Activated CD4-positive, alpha-beta T cell treated with anti-CD3 and anti-CD28 coated beads for 36 hours (primary cell): ENCODE data around the gene NPLOC4. TPM values are rescaled to one million over a fixed set of nuclear protein-coding genes. Genes with fewer than 3 reads are reported as not detected.
"Not testable (repeated sequence)": the region's sequence is repeated elsewhere in the genome, so short reads cannot be mapped to it uniquely, and the experiment has no call there.

Experiments used
- ATAC-seq: fragments of 200-7000 bp; cut with Tn5 transposase; one replicate; pipeline ENCODE4 v1.10.0; 2021; ENCODE audit warnings: mild to moderate bottlenecking, moderate library complexity
- CTCF ChIA-PET: fragments of 350-600 bp; sonication (Branson Sonifier 250); formaldehyde crosslinking; loops from one replicate; lab custom pipeline; 2021; ENCODE audit warnings: antibody characterized with exemption; lab: Charles Lee
- POLR2A ChIA-PET: fragments of 350-600 bp; sonication (Branson Sonifier 250); formaldehyde crosslinking; loops from one replicate; lab custom pipeline; 2021; ENCODE audit warnings: antibody characterized with exemption, inconsistent platforms; lab: Charles Lee
- DNase-seq: peaks from one replicate; pipeline ENCODE4 v3.0.0-alpha.2; 2020
- H3K27ac Mint-ChIP-seq: one replicate; pipeline ENCODE4 v1.8.0; 2021; ENCODE audit warnings: mixed read lengths
- H3K27me3 Mint-ChIP-seq: one replicate; pipeline ENCODE4 v1.8.0; 2021; ENCODE audit warnings: mixed read lengths
- H3K36me3 Mint-ChIP-seq: one replicate; pipeline ENCODE4 v1.8.0; 2021; ENCODE audit warnings: low read depth, mixed read lengths
- H3K4me1 Mint-ChIP-seq: one replicate; pipeline ENCODE4 v1.8.0; 2021; ENCODE audit warnings: mixed read lengths
- H3K4me3 Mint-ChIP-seq: one replicate; pipeline ENCODE4 v1.8.0; 2021; ENCODE audit warnings: mild to moderate bottlenecking, moderate library complexity, mixed read lengths
- H3K9me3 Mint-ChIP-seq: one replicate; pipeline ENCODE4 v1.8.0; 2021; ENCODE audit warnings: low read depth, mixed read lengths
- intact Hi-C, 2 experiments: fragments of 100-400 bp; cut with DNase I in 1 of 2; cut with micrococcal nuclease in 1 of 2; formaldehyde crosslinking; loops; one replicate each; pipeline versions ENCODE4 v1.14.2 to v1.15.1; 2022 to 2024; cut with DNase I, micrococcal nuclease
- total RNA-seq, 2 experiments: library from RNA; stranded (reverse); gene quantifications; one replicate each; pipeline ENCODE4 v1.2.3, GENCODE V29; 2021

NPLOC4 gene
- total RNA-seq, 2 experiments from 2014 or later, result 71.8 to 93.1 TPM

DNA sequence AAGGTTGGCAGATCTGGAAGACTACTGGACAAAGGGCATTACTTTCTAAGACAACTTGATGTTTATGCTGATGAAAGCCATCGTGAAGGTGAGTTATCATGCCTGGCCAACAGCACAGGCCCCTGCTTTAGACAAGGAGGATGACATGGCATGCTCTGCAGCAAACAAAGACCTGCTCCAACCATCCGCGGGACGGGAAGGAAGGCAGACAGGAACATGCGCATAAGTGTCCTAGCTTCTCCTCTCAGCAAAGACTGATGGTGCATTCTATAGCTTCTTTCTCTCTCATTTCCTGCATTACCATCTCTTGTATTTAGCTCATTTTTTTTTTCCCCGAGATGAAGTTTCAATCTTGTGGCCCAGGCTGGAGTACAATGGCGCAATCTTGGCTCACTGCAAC is 5.4 kb downstream of the NPLOC4 start:
- ChIA-PET CTCF (interaction anchor here (1.0 to 1.5 kb wide), 2 partner anchors 16 to 31 kb away, joined by 3 to 4 read pairs; no protein-coding TSS in a partner anchor), POLR2A (no interaction called here)
- DNase-seq (no peak), ATAC-seq (no peak)
- H3K27me3 Mint-ChIP-seq, result no peaks in the 10 kb centered on the region
- H3K4me3 Mint-ChIP-seq, result no peak overlapping the region
- no peak overlapping the region for H3K27ac Mint-ChIP-seq
- no peaks in the 10 kb centered on the region for H3K9me3 Mint-ChIP-seq
- H3K4me1 Mint-ChIP-seq, result peaks cover 20% of the 10 kb centered on the region
- H3K36me3 Mint-ChIP-seq, result peaks cover 29% of the 10 kb centered on the region
- intact Hi-C loops, result loop anchor here in 1 of 2 experiments (2.0 kb wide), 1 partner anchor 19 kb away; no protein-coding TSS in a partner anchor

- H3K4me1 Mint-ChIP-seq, result peaks cover 16% of the 10 kb centered on the region
- no peak overlapping the region for H3K4me3 Mint-ChIP-seq
- ATAC-seq (no peak), DNase-seq (no peak)
- no peaks in the 10 kb centered on the region for H3K9me3 Mint-ChIP-seq
- H3K27ac Mint-ChIP-seq, result no peak overlapping the region
- CTCF ChIA-PET, result interaction anchor here (0.5 to 1.5 kb wide), 2 partner anchors 29 to 641 kb away, joined by 4 read pairs; no protein-coding TSS in a partner anchor
- no peaks in the 10 kb centered on the region for H3K27me3 Mint-ChIP-seq
- intact Hi-C loops, result loop anchor here in 1 of 2 experiments (2.0 kb wide), 1 partner anchor 17 kb away; no protein-coding TSS in a partner anchor
- H3K36me3 Mint-ChIP-seq, result peaks cover 30% of the 10 kb centered on the region
- POLR2A ChIA-PET, result no interaction called here
Observed at GRCh38 chr17:81630274-81630673, 6.6 kb downstream of the NPLOC4 start.

DNA sequence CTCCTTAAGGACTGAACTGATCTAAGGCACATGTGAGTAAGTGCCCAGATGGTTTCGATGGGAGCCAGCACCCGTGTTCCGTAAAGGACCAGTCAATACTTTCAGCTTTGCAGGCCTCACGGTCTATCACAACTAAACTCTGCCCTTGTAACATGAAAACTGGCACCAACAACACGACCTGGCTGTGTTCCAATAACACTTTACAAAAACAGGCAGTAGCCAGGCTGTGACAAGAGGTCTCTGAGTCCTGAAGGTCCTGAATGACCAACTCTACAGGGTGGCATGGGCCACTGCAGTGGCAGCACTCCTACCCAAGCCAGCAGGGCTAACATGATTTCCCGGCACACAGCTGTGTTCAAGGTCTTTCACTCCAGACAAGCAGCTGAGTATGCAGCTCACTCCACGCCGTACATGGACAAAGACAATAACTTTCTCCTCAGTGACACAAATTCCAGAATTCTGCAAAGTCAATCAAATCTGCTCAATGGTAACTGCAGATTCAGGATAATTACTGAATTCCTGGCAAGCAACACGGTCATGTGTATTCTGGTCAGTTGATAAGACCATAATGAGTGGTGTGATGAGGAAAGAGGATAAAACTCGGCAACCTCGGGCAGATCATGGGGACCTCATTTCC is 15.3 kb downstream of the NPLOC4 start:
- H3K9me3 Mint-ChIP-seq, result no peaks in the 10 kb centered on the region

GRCh38 chr17:81618307-81618706 is 18.6 kb downstream of the NPLOC4 start:
- ATAC-seq, H3K9me3 Mint-ChIP-seq, H3K27me3 Mint-ChIP-seq, H3K4me3 Mint-ChIP-seq, intact Hi-C loops, POLR2A ChIA-PET, CTCF ChIA-PET, DNase-seq, H3K27ac Mint-ChIP-seq: not testable (repeated sequence)
- Mint-ChIP-seq H3K4me1 (peaks cover 17% of the 10 kb centered on the region), H3K36me3 (peaks cover 53% of the 10 kb centered on the region)

More for the DNA sequence above, 15.3 kb downstream of the NPLOC4 start:
- ChIA-PET CTCF (no interaction called here), POLR2A (interaction anchor here (0.6 kb wide), 1 partner anchor 78 kb away, joined by 4 read pairs; no protein-coding TSS in a partner anchor)
- Mint-ChIP-seq H3K4me3 (no peak overlapping the region), H3K27ac (no peak overlapping the region), H3K4me1 (peaks cover 8% of the 10 kb centered on the region), H3K36me3 (peaks cover 59% of the 10 kb centered on the region), H3K27me3 (no peaks in the 10 kb centered on the region)
- intact Hi-C loops, result no loop called here
- ATAC-seq, result no peak
- DNase-seq, result no peak

DNA sequence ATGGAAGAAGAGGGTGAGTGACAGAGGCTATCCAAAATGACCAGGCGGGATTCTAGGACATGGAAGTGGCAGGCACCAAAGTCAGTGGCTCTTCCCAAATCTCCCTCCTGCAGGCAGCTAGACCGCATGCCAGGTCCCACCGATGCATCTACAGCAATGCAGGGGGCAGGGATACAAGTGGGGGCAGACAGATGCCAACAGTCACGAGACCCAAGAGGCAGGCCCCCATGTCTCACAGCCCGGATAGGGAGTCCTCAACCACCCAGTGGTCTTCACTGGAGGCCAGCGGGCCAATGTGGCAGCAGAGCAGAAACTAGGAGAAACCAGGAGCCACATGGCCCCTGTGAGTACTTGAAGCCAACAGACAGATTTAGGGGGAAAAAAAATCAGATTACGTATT is 20.0 kb downstream of the NPLOC4 start:
- ATAC-seq (no peak), DNase-seq (no peak)
- ChIA-PET CTCF (no interaction called here), POLR2A (no interaction called here)
- Mint-ChIP-seq H3K36me3 (peaks cover 56% of the 10 kb centered on the region), H3K4me1 (peaks cover 17% of the 10 kb centered on the region), H3K27me3 (no peaks in the 10 kb centered on the region), H3K9me3 (no peaks in the 10 kb centered on the region), H3K4me3 (no peak overlapping the region), H3K27ac (no peak overlapping the region)
- intact Hi-C loops, result no loop called here

DNA sequence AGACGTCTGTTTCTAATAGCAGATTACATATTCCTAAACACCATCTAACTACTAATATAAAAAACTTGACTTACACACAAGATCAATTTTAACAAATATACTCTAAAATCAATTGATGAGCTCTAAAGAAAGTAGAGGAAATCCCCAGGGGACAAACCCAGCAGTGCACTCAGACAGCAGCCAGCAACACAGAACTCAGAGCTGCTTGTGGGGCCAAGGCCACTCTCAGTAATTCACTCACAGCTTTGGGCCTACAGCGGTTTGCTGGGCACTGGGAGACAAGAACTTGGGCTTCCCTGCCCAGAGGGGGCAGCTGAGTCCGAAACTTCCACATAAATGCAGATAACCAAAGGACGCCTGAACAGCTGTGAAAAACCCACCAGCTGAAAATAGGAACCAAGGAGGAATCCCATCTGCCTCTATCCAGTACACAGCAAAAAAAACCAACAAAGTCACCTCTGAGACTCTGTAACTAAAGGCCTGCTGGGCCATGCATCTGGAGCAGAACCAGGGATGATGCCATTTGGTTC is 21.4 kb downstream of the NPLOC4 start:
- ATAC-seq (no peak), DNase-seq (no peak)
- Mint-ChIP-seq H3K27ac (no peak overlapping the region), H3K36me3 (peaks cover 42% of the 10 kb centered on the region), H3K9me3 (no peaks in the 10 kb centered on the region), H3K27me3 (no peaks in the 10 kb centered on the region), H3K4me1 (peaks cover 17% of the 10 kb centered on the region), H3K4me3 (no peak overlapping the region)
- ChIA-PET POLR2A (interaction anchor here (0.5 kb wide), 1 partner anchor 13 kb away, joined by 3 read pairs; no protein-coding TSS in a partner anchor), CTCF (interaction anchor here (0.5 to 1.4 kb wide), 6 partner anchors 14 to 429 kb away, joined by 3 to 7 read pairs (median 4); no protein-coding TSS in a partner anchor)
- intact Hi-C loops, result no loop called here

GRCh38 chr17:81612172-81612970 is 24.5 kb downstream of the NPLOC4 start:
- Mint-ChIP-seq H3K4me1 (peaks cover 19% of the 10 kb centered on the region), H3K36me3 (peaks cover 39% of the 10 kb centered on the region), H3K27me3 (no peaks in the 10 kb centered on the region), H3K9me3 (no peaks in the 10 kb centered on the region), H3K4me3 (no peak overlapping the region), H3K27ac (no peak overlapping the region)
- DNase-seq, result no peak
- ChIA-PET POLR2A (no interaction called here), CTCF (no interaction called here)
- ATAC-seq, result no peak
- intact Hi-C loops, result loop anchor here in 1 of 2 experiments (2.0 kb wide), 1 partner anchor 18 kb away; no protein-coding TSS in a partner anchor

GRCh38 chr17:81609541-81610311 is 27.2 kb downstream of the NPLOC4 start:
- Mint-ChIP-seq H3K4me3 (no peak overlapping the region), H3K36me3 (peaks cover 29% of the 10 kb centered on the region), H3K4me1 (peaks cover 8% of the 10 kb centered on the region), H3K27me3 (no peaks in the 10 kb centered on the region), H3K27ac (no peak overlapping the region), H3K9me3 (no peaks in the 10 kb centered on the region)
- ATAC-seq (no peak), DNase-seq (no peak)
- ChIA-PET POLR2A (no interaction called here), CTCF (interaction anchor here (0.6 to 1.0 kb wide), 2 partner anchors 9 to 162 kb away, joined by 4 read pairs; no protein-coding TSS in a partner anchor)
- intact Hi-C loops, result no loop called here

GRCh38 chr17:81608605-81609004 is 28.3 kb downstream of the NPLOC4 start:
- CTCF ChIA-PET, result interaction anchor here (1.5 kb wide), 1 partner anchor 90 kb away, joined by 4 read pairs; no protein-coding TSS in a partner anchor
- H3K27me3 Mint-ChIP-seq, result no peaks in the 10 kb centered on the region
- H3K27ac Mint-ChIP-seq, result no peak overlapping the region
- peaks cover 33% of the 10 kb centered on the region for H3K36me3 Mint-ChIP-seq
- DNase-seq, result no peak
- intact Hi-C loops, result no loop called here
- peaks cover 2% of the 10 kb centered on the region for H3K4me1 Mint-ChIP-seq
- H3K9me3 Mint-ChIP-seq, result no peaks in the 10 kb centered on the region
- POLR2A ChIA-PET, result interaction anchor here (0.6 kb wide), 1 partner anchor 605 kb away, joined by 3 read pairs; no protein-coding TSS in a partner anchor
- H3K4me3 Mint-ChIP-seq, result no peak overlapping the region
- ATAC-seq, result no peak

GRCh38 chr17:81608082-81608481 is 28.8 kb downstream of the NPLOC4 start:
- no peak overlapping the region for H3K4me3 Mint-ChIP-seq
- peaks cover 28% of the 10 kb centered on the region for H3K36me3 Mint-ChIP-seq
- ChIA-PET POLR2A (no interaction called here), CTCF (interaction anchor here (1.5 kb wide), 1 partner anchor 89 kb away, joined by 4 read pairs; no protein-coding TSS in a partner anchor)
- no peaks in the 10 kb centered on the region for H3K27me3 Mint-ChIP-seq
- H3K4me1 Mint-ChIP-seq, result peaks cover 2% of the 10 kb centered on the region
- DNase-seq, result peak; percentile 10
- ATAC-seq, result peak; percentile 51
- intact Hi-C loops, result no loop called here
- no peaks in the 10 kb centered on the region for H3K9me3 Mint-ChIP-seq
- no peak overlapping the region for H3K27ac Mint-ChIP-seq
